CD4-positive, alpha-beta T cell treated with Interleukin-17A for 1 hour (primary cell): ENCODE results near the gene SH3GL2.

Experiments
- DNase-seq: peaks from one replicate; pipeline ENCODE4 v3.0.0-alpha.2; 2020

Gene SH3GL2

DNA sequence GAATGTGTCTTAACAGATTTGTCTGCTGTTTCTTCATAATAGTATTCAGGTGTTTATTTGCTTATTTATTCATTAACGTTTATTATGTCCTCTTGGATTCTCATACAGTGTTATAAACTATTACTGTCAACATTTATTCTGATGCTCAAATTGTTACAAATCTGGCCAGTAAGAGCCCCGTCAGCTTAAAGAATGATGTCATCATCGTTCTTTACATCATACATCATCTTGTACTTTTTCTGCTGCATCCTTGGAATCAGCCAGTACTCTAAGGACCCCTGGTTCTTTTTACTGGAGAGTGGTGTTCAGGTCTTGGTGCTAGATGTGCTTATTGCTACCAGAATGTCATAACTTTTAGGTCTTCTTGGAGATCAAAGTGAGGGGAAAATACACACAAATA, 86.6 kb downstream of the SH3GL2 start:
- no peak for DNase-seq

DNA sequence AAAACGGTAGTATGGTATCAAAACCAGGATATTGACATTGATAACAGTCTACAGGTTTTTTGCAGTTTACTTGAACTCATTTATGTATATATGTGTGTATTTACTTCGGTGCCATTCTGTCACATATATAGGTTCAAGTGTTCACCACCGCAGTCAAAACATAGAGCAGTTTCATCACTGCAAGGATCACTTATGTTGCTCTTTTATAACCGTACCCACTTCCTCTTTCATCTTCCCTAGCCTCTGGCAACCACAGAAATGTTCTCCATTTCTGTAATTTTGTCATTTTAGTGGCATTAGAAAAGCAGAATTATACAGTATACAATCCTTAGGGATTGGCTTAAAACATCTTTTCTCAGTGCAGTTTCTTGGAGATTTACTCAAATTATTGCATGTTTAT, 90.3 kb downstream of the SH3GL2 start:
- no peak for DNase-seq

DNA sequence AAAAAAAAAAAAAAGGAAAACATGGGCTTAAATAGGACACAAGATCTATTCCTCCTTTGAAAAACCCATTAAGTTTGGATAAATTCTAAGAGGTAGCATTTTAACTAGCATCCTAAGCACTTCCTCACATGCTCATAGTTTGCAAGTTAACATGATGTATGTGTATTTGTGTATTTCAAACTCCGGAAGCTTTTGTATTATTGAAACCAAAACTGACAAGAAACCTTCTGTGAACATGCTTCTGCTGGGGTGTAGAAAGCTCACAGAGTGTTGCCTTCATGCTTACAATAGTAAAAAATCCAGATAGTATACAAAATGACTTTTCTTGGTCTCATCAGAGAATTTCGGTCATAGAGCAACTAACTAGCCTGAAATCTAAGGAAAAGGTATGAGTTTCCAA, 103.8 kb downstream of the SH3GL2 start:
- no peak for DNase-seq

DNA sequence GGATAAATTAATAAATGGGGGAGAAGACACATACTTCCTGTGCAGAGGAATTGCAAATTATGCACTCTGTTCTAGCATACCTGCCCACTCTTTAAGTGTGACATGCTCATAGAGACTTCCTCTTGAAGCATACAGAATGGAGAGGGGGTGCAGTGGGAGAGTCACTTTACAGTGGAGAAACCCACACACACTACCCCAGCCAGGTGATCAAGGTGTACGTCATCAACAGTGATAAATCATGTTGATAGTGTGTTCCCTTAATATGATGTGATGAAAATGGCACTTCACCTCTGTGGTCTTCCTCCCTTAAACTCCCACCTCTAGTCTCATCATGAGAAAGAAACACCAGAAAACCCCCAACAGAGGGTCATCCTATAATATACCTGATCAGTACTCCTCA, 110.0 kb downstream of the SH3GL2 start:
- DNase-seq, result no peak

DNA sequence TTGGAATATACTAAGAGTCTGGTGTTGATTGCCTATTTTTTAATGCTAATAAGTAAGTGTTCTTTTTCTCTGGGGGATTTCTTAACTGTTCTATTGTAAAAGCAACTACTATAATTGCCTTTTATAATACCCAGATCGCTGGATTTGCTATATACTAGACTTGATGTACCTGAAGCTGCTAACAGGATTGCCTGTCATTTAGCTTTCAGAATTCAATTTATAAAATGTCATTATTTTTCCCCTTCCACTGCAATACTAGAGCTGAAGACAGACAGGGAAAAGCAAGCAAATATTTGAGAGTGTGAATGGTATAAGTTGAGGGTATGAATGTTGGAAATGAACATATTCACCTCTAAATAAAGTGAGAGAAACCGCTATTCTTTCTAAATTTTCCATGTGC, 115.5 kb downstream of the SH3GL2 start:
- no peak for DNase-seq

DNA sequence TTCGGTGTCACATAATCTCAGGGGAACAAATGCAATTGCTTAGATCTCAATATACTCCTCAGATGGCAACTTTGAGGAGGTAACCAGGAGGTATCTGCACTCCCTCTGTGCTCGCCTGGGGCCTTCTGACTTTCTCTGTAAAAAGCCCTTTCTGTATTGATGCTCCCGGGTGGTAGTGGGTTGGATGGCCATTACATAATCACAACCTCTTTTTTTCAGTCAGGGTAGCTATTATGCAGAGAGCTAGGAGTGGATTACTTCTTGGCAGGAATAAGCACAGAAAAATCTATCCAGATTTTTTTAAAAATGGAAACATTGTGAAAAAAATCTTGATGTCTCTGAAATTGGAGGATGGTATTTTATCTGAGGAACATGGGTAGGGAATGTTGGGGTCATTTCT, 116.6 kb downstream of the SH3GL2 start:
- no peak for DNase-seq

DNA sequence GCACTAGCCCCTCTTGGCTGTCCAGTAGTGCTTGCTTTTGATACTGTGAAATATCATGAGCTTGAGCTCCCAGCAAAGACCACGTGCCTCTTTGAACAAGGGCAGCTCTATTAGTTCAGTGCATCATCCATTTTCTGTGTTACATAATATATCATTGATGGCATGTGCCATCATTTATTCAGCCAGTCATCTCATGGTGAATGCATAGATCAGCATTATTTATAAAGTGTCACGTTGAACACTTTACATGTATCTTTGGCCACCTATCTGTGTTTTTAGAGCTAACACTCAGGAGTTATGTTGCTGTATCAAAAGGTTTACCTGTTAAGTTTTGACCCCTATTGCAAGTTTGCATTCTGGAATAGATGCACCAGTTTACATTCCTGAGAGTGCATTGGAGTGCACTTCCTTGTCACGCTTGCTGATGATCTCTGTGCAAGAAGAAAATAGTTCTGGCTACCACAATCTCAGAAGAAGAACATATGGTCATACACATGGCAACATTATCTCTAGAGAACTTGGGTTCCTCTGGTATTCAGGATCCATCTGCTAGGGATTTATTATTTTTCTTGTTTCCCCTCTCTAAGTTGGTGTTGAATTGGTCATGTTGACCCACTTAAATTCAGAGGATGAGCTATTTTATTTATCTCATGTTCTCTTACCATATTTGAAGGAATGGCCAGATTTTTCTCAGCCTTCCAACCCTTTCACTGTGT, 120.9 kb downstream of the SH3GL2 start:
- DNase-seq, result no peak

DNA sequence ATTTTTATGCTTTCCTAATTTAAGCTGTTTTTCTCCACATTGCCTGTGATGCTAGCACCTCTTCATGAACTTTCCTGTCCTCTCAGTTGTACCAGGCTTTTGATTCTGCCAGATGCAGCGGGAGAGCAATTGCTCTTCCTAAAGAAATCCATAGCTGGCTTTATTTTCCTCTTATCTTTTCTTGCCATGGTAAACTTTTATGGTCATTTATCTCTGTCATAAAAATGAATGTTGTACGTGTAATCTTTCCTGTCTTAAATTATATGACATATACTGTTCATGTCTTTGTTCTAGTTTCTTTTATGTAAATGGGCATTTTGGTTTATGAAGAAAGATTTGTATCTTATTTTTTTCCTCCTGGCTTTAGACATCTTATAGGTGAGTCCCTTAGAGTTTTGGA, 127.5 kb downstream of the SH3GL2 start:
- DNase-seq, result no peak

DNA sequence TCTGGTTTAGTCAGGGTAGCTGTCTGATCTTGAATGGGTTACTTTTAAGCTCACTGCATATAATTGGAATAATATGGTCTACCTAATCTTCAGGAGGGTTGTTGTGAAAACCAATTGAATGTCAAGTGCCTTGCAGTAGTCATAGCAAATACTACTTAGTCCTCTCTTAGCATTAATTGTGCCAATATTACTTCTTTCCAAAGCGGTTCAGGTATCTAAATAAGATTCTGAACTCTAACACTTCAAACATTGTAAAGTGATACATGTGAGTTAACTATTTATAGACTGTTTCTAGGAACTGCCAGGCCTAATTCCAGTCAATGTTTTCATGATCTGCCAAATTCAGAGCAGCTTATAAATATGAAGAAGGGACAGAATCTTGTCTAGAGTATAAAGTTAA, 140.2 kb downstream of the SH3GL2 start:
- DNase-seq, result no peak

DNA sequence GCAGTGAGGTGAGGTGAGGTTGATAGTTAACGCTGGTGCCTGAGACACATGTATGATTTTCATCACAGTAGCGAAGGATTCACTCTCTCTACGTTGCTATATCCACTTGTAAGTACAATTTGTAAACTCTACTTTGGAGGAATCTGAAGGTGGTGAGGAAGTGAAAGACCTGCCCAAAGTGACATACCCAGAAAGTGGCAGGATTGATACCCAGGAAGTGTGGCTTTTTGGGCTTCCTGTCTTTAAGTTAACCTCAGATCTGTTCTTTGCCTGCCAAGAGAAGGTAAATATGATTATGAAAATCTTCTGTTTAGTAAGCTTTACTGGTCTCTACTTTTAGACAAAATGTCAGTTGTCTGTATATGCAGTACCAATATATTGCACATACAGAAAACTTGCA, 143.1 kb downstream of the SH3GL2 start:
- DNase-seq, result no peak

DNA sequence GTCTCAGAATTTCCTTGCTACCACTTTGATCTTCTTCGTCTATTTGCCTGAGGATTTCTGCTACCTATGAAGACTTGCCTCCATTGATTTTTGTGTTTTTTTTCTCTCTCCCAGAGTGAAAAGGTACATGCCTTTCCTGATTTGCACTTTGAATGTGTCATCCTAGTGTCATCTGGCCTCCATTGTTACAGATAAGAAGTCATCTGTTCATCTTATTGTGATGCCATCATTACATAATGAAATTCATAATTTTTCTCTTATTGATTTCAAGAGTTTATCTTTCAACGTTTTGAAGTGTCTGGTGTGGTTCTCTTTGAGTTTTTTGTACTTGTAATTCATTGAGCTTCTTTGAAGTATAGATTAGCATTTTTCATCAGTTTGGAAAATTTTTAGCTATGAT, 144.8 kb downstream of the SH3GL2 start:
- no peak for DNase-seq

DNA sequence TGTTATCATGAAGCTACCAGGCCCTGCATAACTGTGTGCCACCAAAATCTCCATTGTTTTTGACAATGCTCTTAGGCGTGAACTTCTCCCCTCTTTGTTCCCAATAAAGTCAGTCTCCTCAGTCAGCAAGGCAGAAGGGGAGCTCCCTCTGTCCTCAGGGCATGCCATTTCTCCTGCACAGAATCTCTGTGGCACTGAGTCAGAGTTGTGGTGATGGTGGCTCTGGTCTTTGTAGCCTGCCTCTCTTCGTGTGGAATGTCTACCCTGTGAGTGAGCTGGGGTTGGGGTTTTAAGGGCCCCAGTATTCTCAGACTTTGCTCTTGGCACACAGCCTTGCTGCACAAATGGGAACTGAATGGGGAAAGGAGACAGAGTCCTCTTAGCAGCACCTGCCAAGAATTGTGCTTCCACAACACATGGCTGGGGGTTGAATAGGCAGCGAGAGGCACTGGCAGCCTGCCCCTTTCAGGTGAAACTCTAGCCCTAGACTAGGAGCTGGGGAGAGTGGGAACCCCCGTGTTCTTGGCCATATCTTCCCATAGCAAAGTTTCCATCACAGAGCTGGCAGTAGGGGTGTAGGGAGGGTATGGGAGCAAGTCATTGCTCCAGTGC, 146.6 kb downstream of the SH3GL2 start:
- no peak for DNase-seq

DNA sequence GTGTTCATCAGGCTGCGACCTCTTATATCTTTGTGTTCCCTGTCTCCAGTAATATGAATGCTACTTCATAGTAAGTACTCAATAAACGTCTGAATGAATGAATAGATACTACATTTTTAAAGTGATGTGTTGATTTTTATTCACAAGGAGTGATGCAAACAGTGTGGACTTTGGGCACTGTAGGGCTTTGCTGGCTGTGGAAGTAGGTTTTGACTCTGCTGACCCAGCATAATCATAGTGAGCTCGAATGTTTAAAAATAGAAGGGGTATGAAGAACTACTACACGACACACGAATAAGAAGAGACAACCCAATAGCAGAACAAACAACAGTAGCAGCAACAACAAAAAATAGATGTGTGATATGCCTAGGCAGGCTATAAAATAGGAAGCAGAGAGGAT, 147.4 kb downstream of the SH3GL2 start:
- no peak for DNase-seq

DNA sequence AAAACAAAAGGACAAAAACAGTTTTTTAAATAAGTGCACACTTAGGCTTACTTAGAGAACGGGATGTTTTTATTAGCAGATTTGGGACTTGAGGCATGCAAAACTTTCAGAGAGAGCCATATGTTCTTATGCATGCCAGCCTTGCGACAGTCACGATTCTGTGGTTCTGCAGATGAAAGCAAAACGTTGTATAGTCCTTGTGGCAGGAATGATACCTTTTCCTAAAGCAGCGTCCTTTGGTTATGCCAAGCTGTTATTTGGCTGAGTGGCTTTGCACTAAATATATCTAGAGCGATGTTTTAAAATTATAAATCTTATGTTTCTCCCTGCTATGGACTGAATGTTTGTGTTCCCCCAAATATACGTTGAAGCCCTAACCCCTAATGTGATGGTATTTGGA, 152.0 kb downstream of the SH3GL2 start:
- no peak for DNase-seq

DNA sequence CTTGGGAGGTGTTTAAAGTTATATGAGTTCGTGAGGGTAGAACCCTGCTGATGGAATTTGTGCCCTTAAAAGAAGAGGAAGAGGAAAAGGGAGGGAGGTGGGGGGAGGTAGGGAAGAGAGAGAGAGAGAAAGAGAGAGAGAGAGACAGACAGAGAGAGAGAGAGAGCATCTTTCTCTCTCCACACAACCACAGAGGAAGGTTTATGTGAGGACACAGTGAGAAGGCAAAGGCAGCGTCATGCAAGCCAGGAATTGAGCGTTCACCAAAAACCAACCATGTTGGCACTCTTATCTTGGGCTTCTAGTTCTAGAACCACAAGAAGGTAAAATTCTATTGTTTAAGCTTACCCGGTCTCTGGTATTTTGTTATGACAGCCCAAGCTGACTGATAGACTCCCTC, 152.4 kb downstream of the SH3GL2 start:
- DNase-seq, result no peak

DNA sequence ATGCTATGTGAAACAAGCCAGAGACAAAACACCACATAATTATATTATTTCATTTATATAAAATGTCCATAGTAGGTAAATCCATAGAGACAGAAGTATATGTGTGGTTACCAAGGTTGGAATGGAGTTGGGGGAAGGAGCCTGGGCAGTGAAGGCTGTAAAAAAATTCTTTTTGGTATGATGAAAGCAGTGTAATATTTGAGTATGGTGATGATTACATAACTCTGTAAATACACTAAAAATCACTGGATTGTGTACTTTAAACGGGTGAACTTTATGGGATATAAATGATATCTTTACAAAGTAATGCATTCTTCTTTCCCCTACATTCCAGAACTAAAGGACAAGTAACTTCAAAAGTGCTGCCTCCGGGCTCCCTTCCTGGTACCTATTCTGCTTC, 155.8 kb downstream of the SH3GL2 start:
- DNase-seq, result no peak

DNA sequence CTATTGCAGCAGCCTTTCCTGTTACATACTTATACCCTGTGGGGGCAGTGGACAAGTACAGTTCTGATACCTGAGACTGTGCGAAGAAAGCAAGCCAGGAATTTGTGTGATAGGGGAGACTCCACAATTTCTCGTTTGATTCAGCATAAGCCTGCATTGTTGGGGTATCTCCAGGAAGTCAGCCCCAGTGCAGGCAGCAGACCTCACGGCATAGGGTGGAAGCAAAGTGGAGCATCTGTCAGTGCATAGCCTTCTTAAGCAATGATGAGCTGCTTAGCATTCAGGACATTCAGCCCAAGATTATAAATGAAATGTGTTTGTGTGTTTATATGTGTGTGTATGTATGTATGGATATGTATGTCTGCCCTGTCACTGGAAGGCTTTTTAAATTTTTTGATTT, 157.0 kb downstream of the SH3GL2 start:
- no peak for DNase-seq

DNA sequence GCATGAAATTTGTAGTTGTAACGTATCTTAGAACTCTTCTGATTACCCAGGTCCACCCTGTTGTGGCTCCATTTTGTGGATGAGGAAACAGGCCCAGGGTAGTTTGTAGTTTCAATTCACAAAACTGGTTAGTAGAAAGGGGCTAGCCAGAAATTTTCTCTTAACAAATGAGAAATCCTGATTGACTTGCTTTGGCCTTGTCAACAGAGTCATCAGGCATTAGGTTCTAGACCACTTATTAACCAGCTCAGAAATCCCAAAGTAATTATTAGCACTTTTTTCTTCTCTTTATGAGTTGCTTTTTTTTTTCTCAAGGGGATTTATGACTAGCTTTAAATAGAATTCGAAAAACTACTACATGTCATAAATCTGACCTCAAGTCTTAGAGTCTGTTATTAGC, 160.2 kb downstream of the SH3GL2 start:
- no peak for DNase-seq

DNA sequence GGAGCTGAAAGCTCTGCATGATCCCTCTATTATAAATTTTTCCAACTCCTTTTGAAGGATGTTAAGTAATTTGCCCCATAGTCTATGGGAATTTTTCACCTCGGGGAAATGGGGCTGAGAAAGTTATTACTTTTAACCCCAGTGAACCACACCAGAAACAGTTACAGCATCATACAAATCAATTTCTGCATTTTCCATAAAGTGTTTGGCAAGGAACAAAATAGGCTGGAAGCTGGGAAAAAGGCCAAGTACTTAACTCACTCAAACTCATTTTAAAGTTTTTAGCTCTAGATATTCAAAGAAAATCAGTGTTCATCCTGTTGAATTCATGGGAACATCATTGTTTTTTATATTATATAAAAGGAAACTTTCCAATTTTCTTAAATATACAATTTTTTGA, 160.9 kb downstream of the SH3GL2 start:
- DNase-seq, result no peak

DNA sequence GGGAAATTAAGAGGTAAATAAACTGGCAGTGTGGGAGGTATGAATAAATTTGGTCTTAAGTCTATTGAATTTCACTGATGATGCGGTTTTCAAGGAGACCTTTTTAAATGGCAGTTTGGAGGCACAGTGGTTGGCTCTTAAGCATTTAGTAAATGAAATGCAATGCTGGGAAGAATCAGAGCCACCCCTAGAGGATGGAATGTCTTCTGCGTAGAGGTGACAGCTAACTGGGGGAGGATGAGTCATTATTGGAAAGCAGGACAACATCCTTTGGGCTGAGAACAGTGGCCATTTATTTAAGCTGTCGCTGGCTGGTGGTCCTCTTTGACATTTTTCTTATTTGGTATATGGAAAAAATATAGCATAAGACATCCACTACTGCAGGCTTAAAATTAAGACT, 163.2 kb downstream of the SH3GL2 start:
- no peak for DNase-seq

DNA sequence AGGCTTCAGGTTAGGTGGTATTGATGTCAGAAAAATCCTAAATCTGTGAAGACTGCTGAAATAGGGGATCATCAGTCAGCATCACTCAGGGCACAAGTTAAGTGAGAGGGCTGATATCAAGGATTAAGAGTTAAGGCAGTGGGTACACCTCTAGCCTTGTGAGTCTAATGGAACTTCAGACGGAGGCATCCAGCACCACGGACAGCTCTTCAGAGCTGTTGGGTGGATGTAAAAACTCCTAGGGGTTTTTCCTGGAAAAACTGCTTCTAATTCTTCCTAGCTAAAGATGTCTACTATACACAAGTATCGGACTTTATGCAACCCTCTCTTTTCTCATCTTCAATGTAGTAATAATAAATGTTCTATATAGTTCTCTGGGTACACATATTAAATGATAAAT, 165.9 kb downstream of the SH3GL2 start:
- no peak for DNase-seq

DNA sequence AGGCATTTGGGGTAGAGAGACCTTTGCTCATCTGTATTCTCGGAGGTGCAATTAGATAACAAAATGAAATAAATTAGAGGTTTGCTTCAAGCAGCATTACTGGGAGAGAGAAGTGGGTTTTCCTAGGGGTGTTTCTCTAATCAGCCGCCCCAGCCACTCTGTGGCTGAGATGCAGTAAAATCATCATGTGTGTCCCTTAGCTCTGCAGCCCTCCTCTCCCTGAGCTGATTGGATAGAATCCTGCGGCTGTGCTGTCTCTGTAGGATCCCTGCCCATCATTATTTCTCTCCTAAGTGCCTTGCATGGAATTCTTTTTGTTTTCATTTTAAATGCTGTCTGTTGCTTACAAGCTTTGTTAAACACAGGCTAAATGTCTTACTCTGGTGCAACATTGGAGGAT, 171.4 kb downstream of the SH3GL2 start:
- no peak for DNase-seq

DNA sequence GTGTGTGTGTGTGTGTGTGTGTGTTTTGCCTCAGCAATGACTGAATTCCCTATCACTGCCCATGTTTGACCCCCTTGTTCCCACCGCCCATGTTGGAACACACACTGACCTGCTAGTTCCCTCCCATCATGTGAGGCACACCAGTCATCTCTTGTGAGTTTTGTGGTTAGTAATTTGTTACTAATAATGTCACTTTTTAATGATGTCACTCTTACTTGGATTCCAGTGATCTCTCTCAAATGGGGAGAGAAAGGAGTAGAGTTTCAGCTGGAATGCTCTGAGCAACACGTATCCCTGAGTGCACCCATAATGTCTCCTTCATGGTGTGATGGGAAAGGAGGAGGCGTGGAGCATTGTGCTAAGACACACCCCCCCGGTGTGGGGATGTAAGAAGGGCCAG, 172.6 kb downstream of the SH3GL2 start:
- DNase-seq, result no peak

DNA sequence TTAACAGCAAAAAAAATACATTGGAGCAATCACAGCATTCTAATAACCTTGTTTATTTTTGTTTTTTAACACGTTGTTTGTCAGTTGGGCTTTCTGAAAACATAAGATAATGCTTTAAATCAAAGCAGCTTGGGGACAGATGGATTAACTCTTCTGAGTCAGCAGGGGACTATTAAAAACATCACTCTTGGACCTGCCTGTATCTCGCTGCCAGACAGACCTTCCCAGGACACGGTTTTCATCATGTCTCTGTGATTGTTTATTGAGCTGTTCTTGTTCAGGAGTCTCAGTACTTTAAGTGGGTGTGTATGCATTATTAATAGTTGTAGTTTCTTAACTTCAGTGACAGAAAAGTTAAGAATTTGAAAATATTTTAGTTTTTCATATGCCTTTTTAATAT, 173.2 kb downstream of the SH3GL2 start:
- no peak for DNase-seq

DNA sequence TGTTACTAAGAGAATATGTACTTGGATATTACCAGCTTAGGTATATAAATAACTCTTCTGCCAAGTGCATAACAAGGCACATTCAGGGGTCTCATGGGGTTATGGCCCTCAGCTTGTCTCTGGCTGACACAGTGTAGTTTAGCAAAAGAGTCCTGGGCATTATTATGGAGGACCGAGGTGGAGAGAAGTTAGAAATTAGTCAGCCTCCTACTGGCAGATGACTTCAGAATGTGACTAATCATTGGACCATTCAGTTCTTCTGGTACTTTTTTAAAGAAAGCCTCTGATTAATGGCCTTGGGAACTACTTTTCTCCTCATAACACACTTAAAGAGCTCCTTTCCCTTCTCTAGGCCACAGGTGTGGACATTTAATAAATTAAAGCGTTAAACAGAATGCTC, 178.9 kb downstream of the SH3GL2 start:
- no peak for DNase-seq
